ENCODE results near the gene ZNF683. TPM values are rescaled to one million over a fixed set of nuclear protein-coding genes. Genes with fewer than 3 reads are reported as not detected.
"Not testable (repeated sequence)": the region's sequence is repeated elsewhere in the genome, so short reads cannot be mapped to it uniquely, and the experiment has no call there.

Gene ZNF683
- total RNA-seq, 1 donor from 2014 or later, result not detected

GRCh38 chr1:26389604-26390247 lies 17.2 kb upstream of the ZNF683 start:
- H3K36me3 Mint-ChIP-seq, result no peaks in the 10 kb centered on the region
- H3K4me3 Mint-ChIP-seq, result no peak overlapping the region
- H3K27ac Mint-ChIP-seq, result no peak overlapping the region
- TF ChIP-seq CTCF (IDR thresholded peaks at IDR 0.05; ENCODE audit: unreplicated experiment), result no peak
- no peaks in the 10 kb centered on the region for H3K4me1 Mint-ChIP-seq
- no peak for DNase-seq (ENCODE audit: low spot score in 2 of 2, unreplicated experiment in 2 of 2)
- no peaks in the 10 kb centered on the region for H3K27me3 Mint-ChIP-seq (ENCODE audit: low read depth)
- H3K9me3 Mint-ChIP-seq, result no peaks in the 10 kb centered on the region

- Mint-ChIP-seq H3K36me3 (no peaks in the 10 kb centered on the region), H3K9me3 (no peaks in the 10 kb centered on the region), H3K4me3 (no peak overlapping the region), H3K27ac (no peak overlapping the region), H3K27me3 (ENCODE audit: low read depth) (no peaks in the 10 kb centered on the region), H3K4me1 (no peaks in the 10 kb centered on the region)
- DNase-seq (ENCODE audit: low spot score in 2 of 2, unreplicated experiment in 2 of 2), result no peak
- no peak for TF ChIP-seq CTCF (IDR thresholded peaks at IDR 0.05; ENCODE audit: unreplicated experiment)
These were observed 16.4 kb upstream of the ZNF683 start for GRCh38 chr1:26388791-26389445.

- Mint-ChIP-seq H3K27me3 (ENCODE audit: low read depth) (no peaks in the 10 kb centered on the region), H3K4me3 (no peak overlapping the region), H3K4me1 (no peaks in the 10 kb centered on the region), H3K9me3 (no peaks in the 10 kb centered on the region), H3K27ac (no peak overlapping the region), H3K36me3 (no peaks in the 10 kb centered on the region)
- no peak for DNase-seq (ENCODE audit: low spot score in 2 of 2, unreplicated experiment in 2 of 2)
- TF ChIP-seq CTCF (IDR thresholded peaks at IDR 0.05; ENCODE audit: unreplicated experiment), result no peak
These were observed 14.9 kb upstream of the ZNF683 start for GRCh38 chr1:26387447-26387846.

GRCh38 chr1:26385063-26385462 lies 12.5 kb upstream of the ZNF683 start:
- not testable (repeated sequence) for H3K36me3 Mint-ChIP-seq; H3K9me3 Mint-ChIP-seq; DNase-seq (ENCODE audit: low spot score in 2 of 2, unreplicated experiment in 2 of 2); H3K4me3 Mint-ChIP-seq; H3K27ac Mint-ChIP-seq; H3K27me3 Mint-ChIP-seq (ENCODE audit: low read depth); H3K4me1 Mint-ChIP-seq

GRCh38 chr1:26384076-26384475 lies 11.5 kb upstream of the ZNF683 start:
- no peak for TF ChIP-seq CTCF (IDR thresholded peaks at IDR 0.05; ENCODE audit: unreplicated experiment)
- no peaks in the 10 kb centered on the region for H3K36me3 Mint-ChIP-seq
- no peaks in the 10 kb centered on the region for H3K27me3 Mint-ChIP-seq (ENCODE audit: low read depth)
- H3K4me3 Mint-ChIP-seq, result no peak overlapping the region
- H3K9me3 Mint-ChIP-seq, result no peaks in the 10 kb centered on the region
- no peaks in the 10 kb centered on the region for H3K4me1 Mint-ChIP-seq
- no peak overlapping the region for H3K27ac Mint-ChIP-seq
- no peak for DNase-seq (ENCODE audit: low spot score in 2 of 2, unreplicated experiment in 2 of 2)

- H3K4me3 Mint-ChIP-seq, result no peak overlapping the region
- no peak for TF ChIP-seq CTCF (IDR thresholded peaks at IDR 0.05; ENCODE audit: unreplicated experiment)
- no peak overlapping the region for H3K27ac Mint-ChIP-seq
- no peaks in the 10 kb centered on the region for H3K9me3 Mint-ChIP-seq
- H3K27me3 Mint-ChIP-seq (ENCODE audit: low read depth), result peaks cover 3% of the 10 kb centered on the region
- no peak for DNase-seq (ENCODE audit: low spot score in 2 of 2, unreplicated experiment in 2 of 2)
- H3K4me1 Mint-ChIP-seq, result no peaks in the 10 kb centered on the region
- no peaks in the 10 kb centered on the region for H3K36me3 Mint-ChIP-seq
These were observed 6.3 kb upstream of the ZNF683 start for GRCh38 chr1:26378879-26379251.

All from mesothelial cell of epicardium (in vitro differentiated cells).